WERI-Rb-1 (cell line): Measurements from ENCODE around the gene FMO4.
"Not testable (repeated sequence)": the region's sequence is repeated elsewhere in the genome, so short reads cannot be mapped to it uniquely, and the experiment has no call there.

Source experiments
- DNase-seq: peaks from one replicate; pipeline ENCODE4 v3.0.0-alpha.2; 2020
- H3K27ac ChIP-seq: fragments of 250-450 bp; sonication (Bioruptor Pico); 2 replicates; pipeline ENCODE4 v1.5.1; 2020; ENCODE audit warnings: mild to moderate bottlenecking, moderate library complexity
- H3K27me3 ChIP-seq: fragments of 250-450 bp; sonication (Bioruptor Pico); 2 replicates; pipeline ENCODE4 v1.5.1; 2021; ENCODE audit warnings: mild to moderate bottlenecking, low read depth, moderate library complexity; ENCODE audit not compliant: insufficient read depth, severe bottlenecking
- H3K36me3 ChIP-seq: fragments of 250-450 bp; sonication (Bioruptor Pico); 2 replicates; pipeline ENCODE4 v1.5.1; 2020; ENCODE audit warnings: mild to moderate bottlenecking, moderate library complexity
- H3K4me3 ChIP-seq: 2 replicates; pipeline ENCODE4 v1.5.1; 2011; ENCODE audit warnings: low read depth, mild to moderate bottlenecking, control low read depth, low read length
- H3K9me3 ChIP-seq: fragments of 250-450 bp; sonication (Bioruptor Pico); 2 replicates; pipeline ENCODE4 v1.5.1; 2021; ENCODE audit warnings: mild to moderate bottlenecking, moderate library complexity; ENCODE audit not compliant: severe bottlenecking
- CTCF ChIP-seq: IDR thresholded peaks from 2 replicates; pipeline ENCODE4 v1.5.1; 2011; ENCODE audit warnings: low read depth, mild to moderate bottlenecking, control low read depth, inconsistent platforms, low read length

The FMO4 gene

GRCh38 chr1:171292799-171293198 is 21.2 kb upstream of the FMO4 start:
- TF ChIP-seq CTCF: no peak
- no peaks in the 10 kb centered on the region for H3K27me3 ChIP-seq
- DNase-seq: no peak

GRCh38 chr1:171295383-171295782 is 18.6 kb upstream of the FMO4 start:
- H3K9me3 ChIP-seq, H3K27me3 ChIP-seq, H3K4me3 ChIP-seq, H3K27ac ChIP-seq, H3K36me3 ChIP-seq, DNase-seq: not testable (repeated sequence)

More at GRCh38 chr1:171292799-171293198, 21.2 kb upstream of the FMO4 start:
- H3K36me3 ChIP-seq: no peaks in the 10 kb centered on the region
- no peaks in the 10 kb centered on the region for H3K9me3 ChIP-seq
- no peak overlapping the region for H3K4me3 ChIP-seq
- H3K27ac ChIP-seq: no peak overlapping the region

GRCh38 chr1:171295821-171296220 is 18.2 kb upstream of the FMO4 start:
- DNase-seq: no peak
- peaks cover 11% of the 10 kb centered on the region for H3K9me3 ChIP-seq
- no peak overlapping the region for H3K4me3 ChIP-seq
- H3K27me3 ChIP-seq: no peaks in the 10 kb centered on the region
- no peak overlapping the region for H3K27ac ChIP-seq
- no peak for TF ChIP-seq CTCF
- H3K36me3 ChIP-seq: no peaks in the 10 kb centered on the region

GRCh38 chr1:171296897-171297296 is 17.1 kb upstream of the FMO4 start:
- no peak for DNase-seq
- Histone ChIP-seq H3K27me3 (no peaks in the 10 kb centered on the region), H3K27ac (no peak overlapping the region), H3K4me3 (no peak overlapping the region), H3K36me3 (no peaks in the 10 kb centered on the region), H3K9me3 (peaks cover 15% of the 10 kb centered on the region)
- no peak for TF ChIP-seq CTCF

- no peak overlapping the region for H3K4me3 ChIP-seq
- peaks cover 15% of the 10 kb centered on the region for H3K9me3 ChIP-seq
- no peak for DNase-seq
- H3K36me3 ChIP-seq: no peaks in the 10 kb centered on the region
- TF ChIP-seq CTCF: no peak
- H3K27me3 ChIP-seq: no peaks in the 10 kb centered on the region
- no peak overlapping the region for H3K27ac ChIP-seq
Observed at GRCh38 chr1:171298696-171299095, 15.3 kb upstream of the FMO4 start.

- Histone ChIP-seq H3K27ac (no peak overlapping the region), H3K4me3 (no peak overlapping the region)
Observed at GRCh38 chr1:171299342-171299741, 14.6 kb upstream of the FMO4 start.

More at GRCh38 chr1:171299342-171299741, 14.6 kb upstream of the FMO4 start:
- H3K36me3 ChIP-seq: no peaks in the 10 kb centered on the region
- DNase-seq: no peak
- no peak for TF ChIP-seq CTCF
- H3K27me3 ChIP-seq: no peaks in the 10 kb centered on the region
- H3K9me3 ChIP-seq: peaks cover 15% of the 10 kb centered on the region
